ENCODE results near the gene TSPAN5.

- no peak for TF ChIP-seq CTCF (conservative IDR thresholded peaks at IDR 0.05; ENCODE audit: low read depth, low read length)
- no peak for TF ChIP-seq EZH2 (IDR thresholded peaks at IDR 0.05; ENCODE audit: low read length, unreplicated experiment)
These were observed 154.3 kb downstream of the TSPAN5 start for GRCh38 chr4:98504091-98504490.
